Measurements from ENCODE around the gene CCL4.
"Not testable (repeated sequence)": the region's sequence is repeated elsewhere in the genome, so short reads cannot be mapped to it uniquely, and the experiment has no call there.

Gene CCL4

DNA sequence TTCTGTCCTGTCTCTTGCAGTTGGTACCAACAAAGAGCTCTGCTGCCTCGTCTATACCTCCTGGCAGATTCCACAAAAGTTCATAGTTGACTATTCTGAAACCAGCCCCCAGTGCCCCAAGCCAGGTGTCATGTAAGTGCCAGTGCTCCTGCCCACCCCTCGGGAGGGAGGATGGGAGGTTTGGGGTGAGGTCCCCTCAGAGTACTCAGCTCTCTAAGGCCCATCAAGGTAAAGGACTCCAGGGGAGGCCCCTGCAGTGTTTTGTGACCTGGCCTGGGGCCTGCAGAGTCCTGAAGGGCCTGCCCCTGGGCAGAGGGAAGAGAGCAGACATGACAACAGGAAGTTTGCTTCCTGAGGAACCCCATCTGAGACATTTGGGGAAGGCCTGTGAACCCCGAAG is 33.2 kb upstream of the CCL4 start:
- WGBS, 2 experiments, result 78 to 87% methylated on average over 3 of the region's 3 CpGs

DNA sequence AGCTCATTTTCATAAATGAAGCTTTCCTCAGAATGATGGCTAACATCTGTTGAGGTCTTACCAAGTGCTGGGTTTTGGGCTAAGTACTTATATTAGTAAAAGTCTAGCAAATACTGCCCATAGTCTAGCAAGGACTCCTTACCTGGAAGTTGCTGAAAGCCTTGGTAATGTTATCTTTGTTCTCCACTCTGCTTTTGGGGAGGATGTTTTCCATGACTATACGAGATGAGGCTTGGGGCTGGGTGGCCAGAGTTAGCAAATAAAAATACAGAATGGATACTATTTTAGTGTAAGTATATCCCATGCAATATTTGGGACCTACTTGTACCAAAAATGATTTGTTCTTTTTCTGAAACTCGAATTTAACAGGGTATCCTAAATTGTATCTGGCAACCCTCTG is 31.9 kb upstream of the CCL4 start:
- H3K27me3 ChIP-seq (ENCODE audit: control insufficient read depth, insufficient read depth, low read length, poor library complexity, severe bottlenecking), result no peaks in the 10 kb centered on the region
- H3K4me3 ChIP-seq (ENCODE audit: insufficient read depth, low read depth, low read length), result no peak overlapping the region
- no peaks in the 10 kb centered on the region for H3K9me3 ChIP-seq (ENCODE audit: control insufficient read depth, low read length)
- H3K36me3 ChIP-seq (ENCODE audit: control insufficient read depth, insufficient read depth, low read length), result no peaks in the 10 kb centered on the region
- no peaks in the 10 kb centered on the region for H3K4me1 ChIP-seq (ENCODE audit: control insufficient read depth, insufficient read depth, low read length)
- 93 to 95% methylated on average over 2 of the region's 2 CpGs for WGBS, 2 experiments
- H3K27ac ChIP-seq (ENCODE audit: insufficient read depth, low read depth, low read length, poor library complexity, severe bottlenecking), result no peak overlapping the region

More for the DNA sequence above, 33.2 kb upstream of the CCL4 start:
- no peaks in the 10 kb centered on the region for H3K9me3 ChIP-seq (ENCODE audit: control insufficient read depth, low read length)
- H3K4me1 ChIP-seq (ENCODE audit: control insufficient read depth, insufficient read depth, low read length), result no peaks in the 10 kb centered on the region
- no peaks in the 10 kb centered on the region for H3K36me3 ChIP-seq (ENCODE audit: control insufficient read depth, insufficient read depth, low read length)
- no peaks in the 10 kb centered on the region for H3K27me3 ChIP-seq (ENCODE audit: control insufficient read depth, insufficient read depth, low read length, poor library complexity, severe bottlenecking)
- no peak overlapping the region for H3K4me3 ChIP-seq (ENCODE audit: insufficient read depth, low read depth, low read length)
- no peak overlapping the region for H3K27ac ChIP-seq (ENCODE audit: insufficient read depth, low read depth, low read length, poor library complexity, severe bottlenecking)

DNA sequence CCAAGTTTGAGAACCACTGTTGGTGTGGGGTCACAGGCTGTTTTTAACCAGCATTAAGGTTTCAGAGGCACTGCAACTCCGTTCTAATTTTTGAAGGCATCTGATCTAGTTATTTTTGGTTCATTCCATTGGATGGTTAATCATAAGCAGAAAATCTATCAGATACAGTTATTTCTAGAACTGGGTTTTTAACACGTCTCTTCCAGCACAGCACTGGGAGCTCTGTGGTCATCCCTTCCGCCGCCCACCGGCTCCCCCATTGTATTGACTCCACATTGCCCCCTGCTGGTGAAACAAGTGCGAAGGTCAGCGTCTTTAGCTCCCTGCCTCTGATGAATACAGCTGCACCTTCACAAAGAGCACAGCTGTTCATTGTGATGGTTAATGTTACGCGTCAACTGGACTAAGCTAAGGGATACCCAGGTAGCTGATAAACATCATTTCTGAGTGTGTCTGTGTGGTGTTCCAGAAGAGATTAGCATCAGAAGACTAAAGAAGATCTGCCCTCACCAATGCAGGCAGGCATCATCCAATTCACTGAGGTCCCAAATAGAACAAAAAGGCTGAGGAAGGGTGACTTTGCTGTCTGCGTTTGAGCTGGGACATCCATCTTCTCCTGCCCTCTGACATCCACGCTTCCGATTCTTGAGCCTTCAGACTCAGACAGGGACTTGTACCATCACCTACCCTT is 31.1 kb upstream of the CCL4 start:
- no peak overlapping the region for H3K27ac ChIP-seq (ENCODE audit: insufficient read depth, low read depth, low read length, poor library complexity, severe bottlenecking)
- H3K9me3 ChIP-seq (ENCODE audit: control insufficient read depth, low read length), result no peaks in the 10 kb centered on the region
- H3K27me3 ChIP-seq (ENCODE audit: control insufficient read depth, insufficient read depth, low read length, poor library complexity, severe bottlenecking), result no peaks in the 10 kb centered on the region
- H3K4me1 ChIP-seq (ENCODE audit: control insufficient read depth, insufficient read depth, low read length), result no peaks in the 10 kb centered on the region
- H3K36me3 ChIP-seq (ENCODE audit: control insufficient read depth, insufficient read depth, low read length), result no peaks in the 10 kb centered on the region
- no peak overlapping the region for H3K4me3 ChIP-seq (ENCODE audit: insufficient read depth, low read depth, low read length)
- 43 to 45% methylated on average over 12 of the region's 12 CpGs for WGBS, 2 experiments

DNA sequence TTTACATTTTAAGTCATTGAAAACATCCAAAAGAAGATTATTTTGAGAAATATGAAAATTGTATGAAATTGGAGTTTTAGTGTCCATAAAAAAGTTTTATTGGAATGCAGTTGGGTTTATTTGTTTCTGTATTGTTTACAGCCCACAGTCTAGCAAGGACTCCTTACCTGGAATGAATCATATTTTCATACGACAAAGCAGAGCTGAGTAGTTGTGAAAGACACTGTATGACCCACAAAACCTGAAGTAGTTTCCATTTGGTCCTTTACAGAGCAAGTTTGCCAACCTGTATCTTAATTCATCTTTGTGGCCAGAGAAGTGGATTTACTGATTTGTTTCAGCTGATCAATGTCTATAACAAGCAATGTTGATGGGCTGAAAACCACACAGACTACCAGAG is 29.3 kb upstream of the CCL4 start:
- WGBS, 2 experiments, result 97 to 100% methylated on average over 1 of the region's 1 CpG
- Histone ChIP-seq H3K36me3 (ENCODE audit: control insufficient read depth, insufficient read depth, low read length) (no peaks in the 10 kb centered on the region), H3K4me1 (ENCODE audit: control insufficient read depth, insufficient read depth, low read length) (no peaks in the 10 kb centered on the region), H3K27me3 (ENCODE audit: control insufficient read depth, insufficient read depth, low read length, poor library complexity, severe bottlenecking) (no peaks in the 10 kb centered on the region), H3K27ac (ENCODE audit: insufficient read depth, low read depth, low read length, poor library complexity, severe bottlenecking) (no peak overlapping the region), H3K9me3 (ENCODE audit: control insufficient read depth, low read length) (no peaks in the 10 kb centered on the region), H3K4me3 (ENCODE audit: insufficient read depth, low read depth, low read length) (no peak overlapping the region)

DNA sequence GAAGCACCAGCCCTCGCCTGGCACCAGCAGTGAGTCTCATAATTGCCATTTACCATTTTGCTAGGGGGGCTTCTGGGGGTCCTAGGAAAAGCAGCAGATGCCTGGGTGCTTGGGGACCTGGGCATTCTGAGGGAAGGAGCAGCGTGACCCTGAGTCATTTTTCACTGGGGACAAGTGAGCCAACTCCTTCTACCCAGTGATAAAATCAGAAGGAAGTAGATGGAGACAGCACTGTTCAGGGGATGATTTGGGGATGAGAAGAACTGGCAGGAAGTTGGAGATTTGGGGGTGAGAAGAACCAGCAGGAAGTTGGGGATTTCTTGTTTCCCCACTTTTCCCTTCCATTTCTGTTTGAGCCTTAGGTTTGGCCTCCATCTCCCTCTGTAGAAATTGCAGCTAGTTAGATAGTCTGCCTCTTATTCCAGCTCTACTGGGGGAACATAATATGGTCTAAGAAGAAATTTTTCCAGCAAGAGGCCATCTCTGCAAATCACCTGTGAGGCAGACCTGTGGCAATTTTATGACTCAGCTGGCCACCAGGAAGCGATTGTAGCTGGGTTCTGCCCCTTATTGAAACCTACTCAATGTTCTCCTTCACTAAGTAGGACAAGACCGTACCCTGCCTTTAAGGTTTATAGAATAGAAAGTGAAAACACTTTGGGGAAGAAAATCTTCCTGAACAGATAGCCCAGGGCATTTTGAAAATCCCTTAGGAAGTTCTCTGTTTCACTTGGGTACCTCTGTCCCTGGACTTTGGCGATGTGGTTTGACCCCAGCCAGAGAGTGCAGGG is 21.8 kb upstream of the CCL4 start:
- not testable (repeated sequence) for H3K4me3 ChIP-seq (ENCODE audit: insufficient read depth, low read depth, low read length); H3K4me1 ChIP-seq (ENCODE audit: control insufficient read depth, insufficient read depth, low read length); H3K36me3 ChIP-seq (ENCODE audit: control insufficient read depth, insufficient read depth, low read length); H3K9me3 ChIP-seq (ENCODE audit: control insufficient read depth, low read length); H3K27ac ChIP-seq (ENCODE audit: insufficient read depth, low read depth, low read length, poor library complexity, severe bottlenecking); H3K27me3 ChIP-seq (ENCODE audit: control insufficient read depth, insufficient read depth, low read length, poor library complexity, severe bottlenecking)
- WGBS, 2 experiments, result 91 to 95% methylated on average over 3 to 5 of the region's 5 CpGs

DNA sequence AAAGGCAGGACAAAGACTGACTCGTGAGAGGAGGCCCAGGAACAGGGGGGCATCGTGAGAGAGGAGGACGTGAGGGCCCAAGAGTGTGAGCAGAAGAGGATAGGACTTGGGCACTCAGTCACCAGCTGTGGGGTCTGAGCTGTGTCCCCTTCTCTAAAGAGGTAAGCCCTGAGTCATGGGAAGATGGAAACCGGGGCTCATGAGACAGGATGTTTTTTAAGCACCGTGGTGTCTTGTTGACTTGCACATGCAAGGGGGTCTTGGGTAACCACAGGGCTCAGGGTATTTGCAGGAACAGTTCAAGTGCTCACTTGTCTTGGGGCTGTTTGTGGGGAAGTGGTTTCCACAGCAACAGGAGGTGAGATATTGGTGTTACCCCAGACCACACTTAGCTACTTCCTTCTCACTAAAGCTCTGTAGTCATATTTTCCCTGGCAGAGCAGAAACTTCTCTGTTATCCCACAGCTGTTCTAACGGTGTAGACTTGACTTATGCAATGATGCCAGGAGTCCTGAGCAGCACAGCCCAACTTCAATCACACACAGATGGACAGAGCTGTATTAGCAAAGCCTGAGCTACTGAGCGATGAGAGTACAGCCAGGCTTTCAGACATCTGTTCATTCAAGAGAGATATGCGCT is 21.0 kb upstream of the CCL4 start:
- H3K4me1 ChIP-seq (ENCODE audit: control insufficient read depth, insufficient read depth, low read length); H3K27ac ChIP-seq (ENCODE audit: insufficient read depth, low read depth, low read length, poor library complexity, severe bottlenecking); H3K36me3 ChIP-seq (ENCODE audit: control insufficient read depth, insufficient read depth, low read length); H3K27me3 ChIP-seq (ENCODE audit: control insufficient read depth, insufficient read depth, low read length, poor library complexity, severe bottlenecking); H3K9me3 ChIP-seq (ENCODE audit: control insufficient read depth, low read length); H3K4me3 ChIP-seq (ENCODE audit: insufficient read depth, low read depth, low read length): not testable (repeated sequence)
- 92% methylated on average over 7 of the region's 8 CpGs for WGBS, 2 experiments

DNA sequence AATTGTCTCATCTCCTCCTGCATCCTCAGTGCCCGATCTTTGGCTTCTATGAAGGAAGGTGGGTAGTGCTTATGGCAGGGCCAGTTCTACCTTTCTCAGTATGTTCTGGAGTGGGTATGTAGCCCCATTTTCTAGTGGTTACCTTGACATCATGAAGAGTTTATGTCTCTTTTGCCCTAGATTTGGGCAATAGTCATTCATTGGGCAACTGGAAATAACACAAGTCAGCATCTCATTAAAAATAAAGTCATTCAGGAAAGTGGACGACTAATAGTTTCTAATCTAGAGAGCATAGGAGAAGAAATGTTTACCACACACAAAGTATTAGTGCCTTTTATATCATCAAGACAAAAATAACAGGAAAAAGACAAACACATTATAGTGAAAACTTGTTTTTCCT is 19.9 kb upstream of the CCL4 start:
- H3K27ac ChIP-seq (ENCODE audit: insufficient read depth, low read depth, low read length, poor library complexity, severe bottlenecking); H3K9me3 ChIP-seq (ENCODE audit: control insufficient read depth, low read length); H3K4me3 ChIP-seq (ENCODE audit: insufficient read depth, low read depth, low read length); H3K4me1 ChIP-seq (ENCODE audit: control insufficient read depth, insufficient read depth, low read length); H3K36me3 ChIP-seq (ENCODE audit: control insufficient read depth, insufficient read depth, low read length); H3K27me3 ChIP-seq (ENCODE audit: control insufficient read depth, insufficient read depth, low read length, poor library complexity, severe bottlenecking): not testable (repeated sequence)
- 90% methylated on average over 2 of the region's 2 CpGs; no CpG with 5 or more reads in 1 of the 2 experiments for WGBS, 2 experiments

DNA sequence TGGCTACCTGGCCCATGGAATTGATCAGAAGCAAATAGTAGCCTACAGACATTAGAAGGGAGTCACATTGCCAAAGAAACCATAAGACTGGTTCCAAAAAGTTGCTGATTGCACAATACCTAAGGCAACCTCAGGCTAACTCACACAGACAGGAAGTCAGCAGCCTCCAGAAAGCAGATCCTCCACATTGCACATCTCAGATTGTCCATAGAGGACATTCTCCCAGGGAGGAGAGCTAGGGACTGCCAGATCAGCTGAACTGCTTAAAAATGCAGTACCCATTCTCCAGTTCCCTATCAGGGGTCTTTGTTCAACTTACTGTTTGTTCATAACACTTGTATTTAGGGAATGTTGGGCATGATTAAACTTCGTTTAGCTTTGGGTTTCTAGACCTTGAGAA is 17.9 kb upstream of the CCL4 start:
- WGBS, 2 experiments, result 80 to 91% methylated on average over 1 of the region's 1 CpG
- no peak overlapping the region for H3K27ac ChIP-seq (ENCODE audit: insufficient read depth, low read depth, low read length, poor library complexity, severe bottlenecking)
- H3K4me3 ChIP-seq (ENCODE audit: insufficient read depth, low read depth, low read length), result no peak overlapping the region
- H3K9me3 ChIP-seq (ENCODE audit: control insufficient read depth, low read length), result no peaks in the 10 kb centered on the region
- no peaks in the 10 kb centered on the region for H3K27me3 ChIP-seq (ENCODE audit: control insufficient read depth, insufficient read depth, low read length, poor library complexity, severe bottlenecking)
- no peaks in the 10 kb centered on the region for H3K4me1 ChIP-seq (ENCODE audit: control insufficient read depth, insufficient read depth, low read length)
- H3K36me3 ChIP-seq (ENCODE audit: control insufficient read depth, insufficient read depth, low read length), result no peaks in the 10 kb centered on the region

DNA sequence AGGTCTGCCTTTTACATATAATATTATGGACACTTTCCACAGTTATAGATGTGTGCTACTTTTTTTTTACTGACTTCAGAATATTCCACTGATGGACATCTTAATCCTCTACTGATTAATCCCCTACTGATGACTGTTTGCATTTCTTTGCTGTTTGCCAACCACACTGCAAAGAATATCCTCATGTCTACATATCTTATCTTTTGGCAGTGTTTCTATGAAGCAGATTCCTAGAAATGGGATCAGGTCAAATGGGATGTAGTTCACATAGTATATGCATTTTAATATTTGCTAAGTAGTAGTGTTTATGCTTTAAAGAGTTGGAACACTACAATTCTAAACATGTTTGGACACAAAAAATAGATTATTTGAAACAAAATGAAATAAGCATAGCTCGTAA is 16.8 kb upstream of the CCL4 start:
- WGBS, 2 experiments, result 91 to 100% methylated on average over 1 of the region's 1 CpG
- H3K36me3 ChIP-seq (ENCODE audit: control insufficient read depth, insufficient read depth, low read length), result no peaks in the 10 kb centered on the region
- H3K9me3 ChIP-seq (ENCODE audit: control insufficient read depth, low read length), result no peaks in the 10 kb centered on the region
- H3K27ac ChIP-seq (ENCODE audit: insufficient read depth, low read depth, low read length, poor library complexity, severe bottlenecking), result no peak overlapping the region
- no peaks in the 10 kb centered on the region for H3K27me3 ChIP-seq (ENCODE audit: control insufficient read depth, insufficient read depth, low read length, poor library complexity, severe bottlenecking)
- no peak overlapping the region for H3K4me3 ChIP-seq (ENCODE audit: insufficient read depth, low read depth, low read length)
- no peaks in the 10 kb centered on the region for H3K4me1 ChIP-seq (ENCODE audit: control insufficient read depth, insufficient read depth, low read length)

DNA sequence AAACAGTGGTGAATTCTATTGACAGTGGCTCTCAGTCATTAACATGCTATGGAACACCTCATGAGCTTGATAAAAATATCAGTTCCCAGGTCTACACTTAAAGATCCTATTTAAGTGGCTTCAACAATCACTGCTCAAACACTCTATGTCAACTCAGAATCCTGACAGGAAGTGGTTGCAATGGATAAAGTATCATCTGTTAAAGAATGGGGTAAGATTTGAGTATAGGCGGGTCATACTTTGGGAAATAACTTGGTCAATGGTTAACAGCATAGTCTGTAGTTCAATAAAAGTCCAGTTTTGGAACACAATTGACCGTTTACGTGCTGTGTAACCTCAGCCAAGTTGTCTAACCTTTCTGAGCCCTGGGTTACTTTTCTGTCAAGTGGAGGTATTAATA is 16.2 kb upstream of the CCL4 start:
- H3K27me3 ChIP-seq (ENCODE audit: control insufficient read depth, insufficient read depth, low read length, poor library complexity, severe bottlenecking); H3K4me3 ChIP-seq (ENCODE audit: insufficient read depth, low read depth, low read length); H3K9me3 ChIP-seq (ENCODE audit: control insufficient read depth, low read length); H3K4me1 ChIP-seq (ENCODE audit: control insufficient read depth, insufficient read depth, low read length); H3K27ac ChIP-seq (ENCODE audit: insufficient read depth, low read depth, low read length, poor library complexity, severe bottlenecking); H3K36me3 ChIP-seq (ENCODE audit: control insufficient read depth, insufficient read depth, low read length): not testable (repeated sequence)
- no CpG with 5 or more reads among the region's 3 CpGs for WGBS, 2 experiments
